Suprapubic skin (tissue), 4 donors: ENCODE results near the gene USP2. TPM values are rescaled to one million over a fixed set of nuclear protein-coding genes. Genes with fewer than 3 reads are reported as not detected.

Experiments used
- DNase-seq, 2 donors: peaks; one replicate each; pipeline ENCODE4 v3.0.0-alpha.2; 2019; ENCODE audit warnings: low spot score in 2 of 2
- H3K27ac ChIP-seq: fragments of 200-600 bp; sonication (generic); one replicate; pipeline ENCODE4 v1.5.1; 2019
- H3K27me3 ChIP-seq: fragments of 200-600 bp; sonication (generic); one replicate; pipeline ENCODE4 v1.5.1; 2019
- H3K36me3 ChIP-seq: fragments of 200-600 bp; sonication (generic); one replicate; pipeline ENCODE4 v1.5.1; 2019
- H3K4me1 ChIP-seq: fragments of 200-600 bp; sonication (generic); one replicate; pipeline ENCODE4 v1.5.1; 2019
- H3K4me3 ChIP-seq: fragments of 200-600 bp; sonication (generic); one replicate; pipeline ENCODE4 v1.5.1; 2019; ENCODE audit warnings: mild to moderate bottlenecking
- H3K9me3 ChIP-seq: fragments of 200-600 bp; sonication (generic); one replicate; pipeline ENCODE4 v1.5.1; 2019
- CTCF ChIP-seq, 2 donors: fragments of 200-600 bp in 1 of 2; fragments of 450-650 bp in 1 of 2; sonication (generic) in 1 of 2; IDR thresholded peaks; one replicate each; pipeline ENCODE4 v1.5.1; 2016 to 2019; ENCODE audit warnings: antibody characterized with exemption in 2 of 2, mild to moderate bottlenecking in 1 of 2, moderate library complexity in 1 of 2
- EP300 ChIP-seq: sonication (generic); formaldehyde crosslinking; IDR thresholded peaks from one replicate; pipeline ENCODE4 v1.6.1; 2017; ENCODE audit warnings: antibody characterized with exemption
- POLR2A ChIP-seq, 2 donors: fragments of 450-650 bp; IDR thresholded peaks; one replicate each; pipeline ENCODE4 v1.6.1; 2017; ENCODE audit warnings: antibody characterized with exemption in 2 of 2, mild to moderate bottlenecking in 2 of 2, moderate library complexity in 2 of 2
- POLR2AphosphoS5 ChIP-seq, 3 donors: sonication (generic); formaldehyde crosslinking; IDR thresholded peaks; one replicate each; pipeline ENCODE4 v1.6.1; 2017; ENCODE audit warnings: antibody characterized with exemption in 3 of 3
- WGBS: methylation state at CpG from one replicate; pipeline ENCODE4 v1.1.5; 2018; 5-methylcytosine and 5-hydroxymethylcytosine counted together
- total RNA-seq, 4 donors: library from RNA; depleted of rRNA; stranded (reverse); fragments of >200 nt; gene quantifications; one replicate each; pipeline ENCODE4 v1.1.0, GENCODE V29; 2016

The USP2 gene
- total RNA-seq, 4 donors from 2014 or later, result 5.9 to 25.4 (median 15.2) TPM

GRCh38 chr11:119305556-119306372 is 75.7 kb downstream of the USP2 start:
- no peaks in the 10 kb centered on the region for H3K27me3 ChIP-seq
- peaks cover 16% of the 10 kb centered on the region for H3K4me1 ChIP-seq
- H3K9me3 ChIP-seq, result no peaks in the 10 kb centered on the region
- TF ChIP-seq POLR2AphosphoS5 (IDR thresholded peaks at IDR 0.05) (no peak), POLR2A (IDR thresholded peaks at IDR 0.05) (no peak), CTCF (IDR thresholded peaks at IDR 0.05) (no peak), EP300 (no peak)
- no peak overlapping the region for H3K4me3 ChIP-seq
- DNase-seq, result no peak
- peak overlapping the region; percentile 34 for H3K27ac ChIP-seq
- WGBS, result 85% methylated on average over 7 of the region's 7 CpGs
- peaks cover 38% of the 10 kb centered on the region for H3K36me3 ChIP-seq

Other genes with a start within 250 kb of the USP2 start
- 1 to 10 TPM in 2 of 4 donors, under 1 TPM in 2; 0.26 to 1.6 (median 0.73) TPM for gene ABCG4, start 232.6 kb downstream of the USP2 start, total RNA-seq
- gene NLRX1, start 213.0 kb downstream of the USP2 start, total RNA-seq, result 10 to 100 TPM; 20.7 to 31.5 (median 30.4) TPM
- gene NHERF4, start 196.2 kb downstream of the USP2 start, total RNA-seq, result 1 to 10 TPM in 1 of 4 donors, under 1 TPM in 2, not detected in 1; 0.68 to 1.1 (median 0.87) TPM
- 10 to 100 TPM; 13.2 to 17.4 (median 17.2) TPM for gene CBL, start 175.4 kb downstream of the USP2 start, total RNA-seq
- gene MCAM, start 64.6 kb downstream of the USP2 start, total RNA-seq, result 100 to 1,000 TPM; 104 to 163 (median 124) TPM
- gene RNF26, start 47.2 kb downstream of the USP2 start, total RNA-seq, result 10 to 100 TPM; 13.3 to 21.4 (median 15.4) TPM
- gene C1QTNF5, start 40.8 kb downstream of the USP2 start, total RNA-seq, result 1 to 10 TPM; 3.7 to 9.8 (median 4.9) TPM
- under 1 TPM in 1 of 4 donors, not detected in 3; 0.11 TPM for gene MFRP, start 35.0 kb downstream of the USP2 start, total RNA-seq
- 10 to 100 TPM in 1 of 4 donors, 1 to 10 TPM in 3; 3.5 to 18.8 (median 6.9) TPM for gene THY1, start 41.5 kb upstream of the USP2 start, total RNA-seq